HK-2 (cell line): Measurements from ENCODE around the gene RAB44.
"Not testable (repeated sequence)": the region's sequence is repeated elsewhere in the genome, so short reads cannot be mapped to it uniquely, and the experiment has no call there.

ENCODE experiments used
- DNase-seq: peaks from one replicate; pipeline ENCODE4 v3.0.0-alpha.2; 2018; ENCODE audit not compliant: unreplicated experiment

RAB44 gene

DNA sequence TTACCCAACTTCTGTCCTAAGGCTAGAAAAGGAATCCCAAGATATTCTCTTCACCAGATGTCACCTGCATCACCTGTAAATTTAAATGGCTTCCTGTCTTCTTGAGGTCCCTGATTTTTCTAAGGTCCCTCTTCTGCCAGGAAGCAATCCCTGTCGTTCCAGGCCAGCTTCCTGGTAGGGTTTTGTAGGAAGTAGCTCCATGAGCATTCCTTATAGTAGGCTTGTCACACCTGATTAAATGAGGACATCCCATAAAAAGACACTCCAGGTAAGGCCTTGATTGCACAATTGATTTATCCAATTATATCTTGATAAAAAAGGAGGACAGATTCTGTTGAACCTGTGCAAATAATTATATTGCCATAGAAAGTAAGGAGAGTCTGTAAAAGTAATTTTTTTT lies 8.7 kb downstream of the RAB44 start:
- DNase-seq: no peak

DNA sequence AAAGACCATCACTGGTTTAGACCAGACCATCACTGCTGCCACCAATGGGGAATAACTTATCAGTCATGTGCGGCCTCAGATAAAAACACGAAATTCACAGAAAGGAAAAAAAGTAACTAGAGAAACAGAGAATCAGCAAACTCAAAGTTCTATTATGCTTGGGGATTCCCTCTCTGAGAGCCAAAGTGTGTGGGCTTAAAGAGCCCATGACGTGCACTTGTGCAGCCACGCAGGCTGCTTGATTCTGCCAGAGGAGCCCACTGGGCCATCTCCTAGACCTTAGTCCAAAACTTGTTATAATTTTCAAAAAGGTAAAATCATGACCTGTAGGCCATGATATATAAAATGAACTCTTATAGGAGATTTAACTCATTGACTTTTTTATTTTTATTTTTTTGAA lies 15.2 kb downstream of the RAB44 start:
- no peak for DNase-seq

DNA sequence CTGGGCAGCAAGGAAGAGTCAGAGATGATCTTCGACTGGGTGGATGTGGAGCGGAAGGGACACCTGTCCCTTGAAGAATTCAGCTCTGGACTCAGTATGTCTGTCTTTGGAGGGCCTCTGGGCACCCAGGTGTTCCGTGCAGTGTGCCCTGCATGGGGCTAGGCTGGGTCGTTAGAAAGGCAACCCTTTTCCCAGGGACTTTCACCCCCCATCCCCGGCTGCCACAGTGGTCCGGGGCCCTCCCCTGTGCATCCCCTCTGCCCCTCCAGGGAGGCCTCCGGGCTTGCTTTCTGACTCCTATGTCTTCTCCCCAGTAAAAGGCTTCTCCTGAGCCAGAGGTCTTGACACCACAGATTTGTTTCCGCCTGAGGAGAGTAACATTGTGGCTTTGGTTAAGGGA lies 16.2 kb downstream of the RAB44 start:
- DNase-seq: no peak

DNA sequence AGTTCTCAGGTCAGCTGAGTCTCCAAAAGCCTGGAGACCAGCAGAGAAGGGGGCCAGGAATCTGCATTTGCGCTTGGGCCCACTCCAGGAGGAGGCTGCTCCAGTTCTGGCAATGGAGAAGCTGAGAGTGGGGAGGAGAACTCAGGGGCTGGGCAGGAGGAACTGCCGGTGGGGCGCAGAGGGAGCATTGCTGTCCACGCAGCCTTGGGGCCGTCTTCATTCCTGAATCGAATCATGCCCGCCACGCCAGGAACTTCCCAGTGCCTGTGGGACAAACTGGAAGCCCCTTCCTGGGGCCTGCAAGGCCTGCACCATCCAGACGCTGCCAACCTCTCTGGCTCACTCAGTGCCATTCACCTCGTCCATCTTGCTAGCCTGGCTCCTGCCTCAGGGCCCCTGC lies 16.9 kb downstream of the RAB44 start:
- no peak for DNase-seq

DNA sequence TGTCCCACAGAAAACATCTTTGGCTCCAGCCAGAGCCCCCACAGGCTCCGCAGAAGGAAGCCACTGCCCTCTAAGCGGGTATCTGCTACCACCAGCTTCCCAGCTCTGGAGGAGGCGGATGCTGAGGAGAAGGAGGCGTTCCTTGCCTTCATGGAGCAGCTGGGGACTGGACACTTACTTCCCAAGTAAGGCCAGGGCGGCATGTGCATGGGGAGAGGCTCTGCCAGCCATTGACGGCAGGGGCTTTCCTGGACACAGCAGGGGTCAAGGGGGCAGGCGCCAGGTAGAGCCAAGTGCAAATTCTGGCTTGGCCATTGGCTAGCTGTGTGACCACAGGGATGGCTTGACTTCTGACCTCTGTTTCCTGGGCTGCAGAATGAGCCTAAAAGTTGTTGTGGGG lies 17.8 kb downstream of the RAB44 start:
- DNase-seq: no peak

DNA sequence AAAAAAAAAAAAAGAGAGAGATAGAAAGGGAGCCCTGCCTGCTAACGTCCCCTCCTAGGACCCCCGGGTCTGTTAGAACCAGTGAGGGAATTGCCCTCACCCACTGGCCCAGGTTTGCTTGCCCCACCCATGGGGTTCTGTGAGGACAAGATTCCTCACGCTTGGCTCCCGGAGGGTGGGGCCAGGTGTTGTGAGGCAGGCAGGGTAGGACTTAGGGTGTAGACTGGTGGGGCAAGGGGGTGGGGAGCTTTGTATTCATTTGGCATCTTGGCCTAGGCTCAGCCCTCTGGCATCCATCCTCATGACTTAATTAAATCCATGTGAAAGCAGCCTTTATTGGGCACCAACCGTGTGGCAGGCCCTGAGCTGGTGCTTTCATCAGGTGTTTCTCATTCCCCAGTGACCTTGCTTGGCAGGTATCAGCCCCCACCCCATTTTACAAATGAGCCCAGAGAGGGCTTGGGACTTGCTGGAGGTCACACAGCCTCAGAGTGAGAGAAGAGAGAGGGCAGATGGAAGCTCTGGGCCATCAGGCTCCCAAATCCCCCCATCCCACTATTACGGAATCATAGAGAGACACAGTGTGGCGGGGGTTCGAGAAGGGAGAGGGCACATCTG lies 19.0 kb downstream of the RAB44 start:
- no peak for DNase-seq

DNA sequence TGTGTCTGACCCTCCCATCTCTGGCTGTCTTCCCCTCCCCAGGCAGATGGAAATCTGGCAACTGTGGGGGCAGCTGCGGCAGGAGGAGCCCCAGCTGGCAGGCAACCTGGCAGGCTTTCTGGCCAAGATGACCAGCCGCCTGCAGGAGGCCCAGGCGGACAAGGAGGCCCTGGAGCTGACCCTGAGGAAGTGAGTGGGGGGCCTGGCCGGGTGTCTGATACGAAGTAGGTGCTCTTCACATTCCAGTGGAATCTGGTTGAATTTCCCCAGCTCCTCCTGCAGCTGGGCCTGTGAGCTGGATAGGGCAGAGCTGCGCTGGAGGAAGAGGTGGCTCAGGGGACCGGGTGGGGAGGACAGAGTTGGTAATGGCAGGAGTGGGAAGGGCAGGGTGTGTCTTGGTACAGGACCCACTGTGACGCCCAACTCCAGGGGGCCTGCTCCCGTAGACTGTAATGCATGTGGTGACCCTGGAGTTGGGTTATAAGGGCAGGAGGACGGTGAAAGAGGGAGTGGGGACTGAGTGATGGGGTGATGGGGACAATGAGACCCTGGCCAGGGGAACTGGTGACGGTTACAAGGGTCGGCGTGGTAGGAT lies 19.7 kb downstream of the RAB44 start:
- DNase-seq: no peak

DNA sequence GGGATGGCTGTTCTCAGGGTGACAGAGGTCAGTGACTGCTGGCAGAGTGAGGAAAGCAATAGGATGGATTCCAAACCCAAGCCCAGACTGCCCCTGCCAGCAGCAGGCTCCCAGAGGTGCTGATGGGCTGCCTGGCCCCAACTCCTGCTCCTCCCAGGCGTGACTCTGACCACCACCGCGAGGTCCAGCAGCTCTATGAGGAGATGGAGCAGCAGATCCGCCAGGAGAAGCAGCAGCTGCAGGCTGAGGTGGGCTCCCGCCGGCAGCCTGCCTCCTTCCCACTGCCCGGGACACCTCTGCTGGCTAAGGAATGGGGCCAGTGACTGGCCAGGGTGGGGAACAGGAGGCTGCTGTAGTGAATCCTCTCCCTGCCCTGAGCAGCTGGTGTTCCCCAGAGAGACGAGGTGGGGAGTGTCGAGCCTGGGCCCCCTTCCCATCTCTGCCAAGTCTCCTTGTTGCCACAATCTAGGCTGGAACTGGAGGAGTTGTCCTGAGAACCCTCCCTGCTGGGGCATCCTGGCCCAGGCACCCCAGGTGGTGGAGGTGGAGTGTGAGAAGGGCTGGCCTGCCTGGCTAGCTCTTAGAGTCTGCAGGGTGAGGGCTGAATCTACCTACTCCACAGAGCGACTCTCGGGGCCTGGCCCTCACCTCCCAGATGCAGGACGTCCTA lies 20.4 kb downstream of the RAB44 start:
- no peak for DNase-seq

DNA sequence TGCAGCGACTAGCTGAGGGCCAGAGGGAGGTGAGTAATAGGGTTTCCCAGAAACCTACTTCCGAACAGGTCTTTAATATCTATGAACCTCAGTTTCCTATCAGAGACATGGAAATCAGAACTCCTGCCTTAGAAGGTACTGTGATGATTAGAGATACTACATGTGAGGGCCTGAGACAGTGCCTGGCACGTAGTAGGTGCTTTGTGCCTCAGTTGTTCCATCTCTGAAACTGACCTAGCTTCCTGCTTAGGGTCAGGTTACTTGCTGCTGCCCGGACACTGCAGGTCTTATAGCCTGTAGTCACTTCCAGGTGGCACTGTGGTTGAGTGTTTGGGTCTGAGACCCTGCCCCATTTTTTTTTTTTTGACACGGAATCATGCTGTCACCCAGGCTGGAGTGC lies 20.9 kb downstream of the RAB44 start:
- DNase-seq: no peak

DNA sequence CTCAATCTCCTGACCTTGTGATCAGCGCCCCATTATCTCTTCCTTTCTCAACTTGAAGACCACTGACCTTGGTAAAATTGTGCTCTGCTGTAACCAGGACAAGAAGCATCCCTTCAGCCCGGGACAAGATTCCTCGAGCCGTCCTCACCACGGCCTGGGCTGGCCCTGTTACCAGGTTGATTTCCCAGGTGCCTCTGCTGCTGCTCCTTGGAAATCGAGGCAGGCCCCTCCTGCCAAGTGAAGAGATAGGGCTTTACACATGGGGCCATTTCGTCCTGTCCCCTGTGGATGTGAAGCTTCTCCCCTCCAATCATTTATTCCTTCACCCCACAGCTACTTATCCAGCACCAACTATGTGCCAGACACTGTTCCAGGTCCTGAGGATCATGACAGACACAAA lies 21.5 kb downstream of the RAB44 start:
- no peak for DNase-seq

DNA sequence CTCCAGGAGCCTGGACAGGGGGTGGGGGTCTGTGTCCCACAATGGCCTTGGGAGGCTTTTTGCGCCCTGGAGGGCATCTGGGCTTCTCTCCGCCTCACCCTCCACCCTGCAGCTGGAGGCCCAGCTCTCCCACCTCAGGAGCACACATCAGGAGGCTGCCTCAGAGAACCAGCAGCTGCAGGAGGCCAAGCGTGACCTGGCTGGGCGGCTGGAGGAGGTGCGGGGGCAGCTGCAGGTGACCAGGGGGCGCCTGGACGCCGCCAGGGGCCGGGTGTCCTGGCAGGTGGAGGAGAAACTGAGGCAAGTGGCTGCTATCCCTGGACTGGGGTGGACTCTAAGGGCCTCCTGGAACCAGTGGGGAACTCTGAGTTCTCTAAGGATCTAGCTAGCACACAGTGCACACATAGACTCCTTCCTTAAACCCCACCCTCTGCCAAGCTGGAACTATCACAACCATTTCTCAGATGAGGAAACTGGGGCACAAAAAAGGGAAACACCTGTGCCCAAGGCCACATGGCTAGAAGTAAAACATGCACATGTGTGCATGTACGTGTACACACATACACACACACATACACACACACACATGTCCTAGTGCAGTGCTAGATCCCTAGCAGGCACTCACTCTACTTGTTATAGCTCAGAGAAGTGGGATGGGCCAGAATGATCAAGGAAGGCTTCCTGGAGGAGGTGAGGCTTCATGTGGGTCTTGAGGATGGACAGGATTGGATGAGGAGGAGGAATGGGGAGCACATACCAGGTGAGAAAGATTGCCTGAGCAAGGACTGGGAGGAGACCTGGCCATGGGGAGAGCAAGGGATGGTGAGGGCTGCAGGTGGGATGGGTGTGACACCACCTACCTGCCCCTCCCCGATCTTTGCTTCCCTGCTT lies 22.9 kb downstream of the RAB44 start:
- DNase-seq: no peak

DNA sequence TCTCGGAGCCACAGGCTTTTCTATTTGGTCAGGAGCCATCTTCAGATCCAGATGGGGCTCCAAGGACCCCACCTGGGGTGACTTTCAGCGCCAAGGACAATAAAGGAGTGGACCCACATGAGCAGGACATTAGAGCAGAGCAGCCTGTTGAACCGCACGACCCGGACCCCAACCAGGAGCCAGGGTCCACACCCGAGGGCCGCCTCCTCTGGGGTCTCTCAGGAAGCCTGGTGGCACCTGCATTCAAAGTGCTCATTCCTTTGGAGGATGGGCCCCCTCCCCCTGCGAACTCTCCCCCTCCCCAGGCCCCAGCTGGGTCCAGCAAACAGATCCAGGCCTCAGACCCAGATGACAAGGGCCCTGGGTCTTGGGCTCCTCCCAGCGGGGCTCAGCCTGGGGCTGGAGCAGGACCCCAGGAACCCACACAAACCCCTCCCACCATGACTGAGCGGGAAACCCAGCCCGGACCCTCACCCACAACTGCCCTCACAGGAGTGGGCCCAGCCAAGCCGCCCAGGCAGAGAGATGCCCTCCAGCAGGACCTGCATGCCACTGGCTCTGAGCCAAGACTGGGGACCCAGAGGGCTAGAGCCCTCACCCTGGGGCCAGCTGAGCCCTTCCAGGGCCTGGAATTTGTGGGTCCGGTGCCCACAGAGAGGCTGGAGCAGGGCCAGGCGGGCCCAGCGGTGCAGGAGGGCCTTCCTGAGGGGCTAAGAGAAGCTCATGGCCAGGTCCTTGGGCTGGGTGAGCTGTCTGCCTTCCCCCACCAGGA lies 23.9 kb downstream of the RAB44 start:
- no peak for DNase-seq

DNA sequence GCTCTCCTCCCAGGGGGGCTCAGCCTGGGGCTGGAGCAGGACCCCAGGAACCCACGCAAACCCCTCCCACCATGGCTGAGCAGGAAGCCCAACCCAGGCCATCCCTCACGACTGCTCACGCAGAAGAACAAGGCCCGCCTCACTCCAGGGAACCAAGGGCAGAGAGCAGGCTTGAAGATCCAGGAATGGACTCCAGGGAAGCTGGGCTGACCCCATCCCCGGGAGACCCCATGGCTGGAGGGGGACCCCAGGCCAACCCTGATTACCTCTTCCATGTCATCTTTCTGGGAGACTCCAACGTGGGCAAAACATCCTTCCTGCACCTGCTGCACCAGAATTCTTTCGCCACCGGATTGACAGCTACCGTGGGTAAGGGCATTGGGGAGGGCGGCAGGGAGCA lies 24.7 kb downstream of the RAB44 start:
- DNase-seq: no peak

DNA sequence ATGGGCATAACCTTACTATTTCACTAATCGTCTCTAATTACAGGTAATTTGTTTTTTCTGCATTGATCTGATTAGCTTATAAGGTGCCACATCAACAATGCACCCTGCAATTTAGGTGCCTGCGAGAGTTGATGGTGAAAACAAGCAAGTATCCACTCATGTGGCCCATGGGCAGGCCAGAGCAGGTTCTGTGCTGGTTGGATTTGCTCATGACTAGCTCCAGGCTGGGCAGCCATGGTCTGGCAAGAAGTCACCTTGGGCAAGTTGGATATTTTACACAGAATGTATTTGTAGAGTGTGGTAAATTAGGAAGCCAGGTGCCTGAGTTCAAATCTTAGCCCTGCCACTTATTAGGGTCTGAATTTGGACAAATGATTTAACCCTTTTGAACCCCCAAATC lies 25.3 kb downstream of the RAB44 start:
- no peak for DNase-seq

DNA sequence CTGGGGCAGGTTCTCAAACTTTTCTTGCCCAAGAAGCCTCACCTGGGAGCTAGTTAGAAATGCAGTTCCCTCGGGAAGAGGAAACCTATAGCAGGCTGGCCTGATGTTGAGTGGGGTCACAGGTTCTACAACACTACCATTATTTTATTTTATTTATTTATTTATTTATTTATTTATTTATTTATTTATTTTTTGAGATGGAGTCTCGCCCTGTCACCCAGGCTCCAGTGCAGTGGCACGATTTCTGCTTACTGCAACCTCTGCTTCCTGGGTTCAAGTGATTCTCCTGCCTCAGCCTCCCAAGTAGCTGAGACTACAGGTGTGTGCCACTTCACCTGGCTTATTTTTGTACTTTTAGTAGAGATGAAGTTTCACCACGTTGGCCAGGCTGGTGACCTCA lies 26.4 kb downstream of the RAB44 start:
- DNase-seq: not testable (repeated sequence)

DNA sequence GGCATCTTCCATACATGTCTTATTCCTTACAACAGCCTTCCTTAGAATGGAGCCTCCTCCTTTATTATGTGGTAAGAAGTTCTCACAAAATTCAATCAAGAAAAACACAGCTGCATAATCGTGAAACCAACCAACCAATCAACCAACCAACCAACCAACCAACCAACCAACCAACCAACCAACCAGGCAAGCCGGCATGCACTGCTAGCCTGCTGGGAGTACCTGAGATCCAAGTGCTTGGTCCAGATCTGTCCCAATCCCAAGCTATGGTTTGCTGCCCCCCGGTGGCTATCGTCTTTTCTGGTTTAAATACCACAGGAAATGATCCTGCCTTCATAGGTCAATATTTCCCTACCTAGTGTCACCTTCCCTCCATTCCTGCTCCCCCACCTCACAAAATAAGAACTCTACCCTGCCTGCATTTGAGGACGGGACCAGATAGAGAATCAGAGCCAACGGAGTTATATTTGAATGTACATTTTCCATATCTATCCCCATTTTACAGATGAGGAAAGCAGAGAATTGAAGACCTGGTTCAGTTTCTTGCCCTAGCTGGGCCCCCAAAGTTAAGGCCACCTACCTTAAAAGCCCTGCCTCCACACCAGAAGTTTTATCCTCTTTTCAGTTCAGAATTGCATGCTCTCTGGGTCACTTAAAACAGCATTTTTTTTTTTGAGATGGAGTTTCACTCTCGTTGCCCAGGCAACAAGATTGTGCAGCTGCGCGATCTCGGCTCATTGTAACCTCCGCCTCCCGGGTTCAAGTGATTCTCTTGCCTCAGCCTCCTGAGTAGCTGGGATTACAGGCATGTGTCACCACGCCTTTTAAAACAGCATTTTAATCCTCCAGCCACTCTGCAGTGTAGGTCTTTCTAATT lies 27.1 kb downstream of the RAB44 start:
- DNase-seq: peak; percentile 61

DNA sequence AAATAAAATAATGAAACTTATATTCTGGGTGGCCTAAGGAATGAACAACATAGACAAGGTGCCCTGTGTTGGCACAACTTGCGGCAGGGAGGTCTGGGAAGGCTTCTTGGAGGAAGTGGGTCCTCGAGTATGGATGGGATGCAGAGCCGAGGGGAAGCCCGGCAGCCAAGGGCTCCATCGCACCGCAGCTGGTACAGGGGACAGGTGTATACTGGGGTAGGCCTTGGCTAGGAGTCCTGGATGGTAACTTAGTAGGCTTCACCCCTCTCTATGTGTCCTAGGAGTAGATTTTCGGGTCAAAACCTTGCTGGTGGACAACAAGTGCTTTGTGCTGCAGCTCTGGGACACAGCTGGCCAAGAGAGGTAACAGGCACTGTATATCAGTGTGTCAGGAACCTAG lies 28.0 kb downstream of the RAB44 start:
- no peak for DNase-seq

DNA sequence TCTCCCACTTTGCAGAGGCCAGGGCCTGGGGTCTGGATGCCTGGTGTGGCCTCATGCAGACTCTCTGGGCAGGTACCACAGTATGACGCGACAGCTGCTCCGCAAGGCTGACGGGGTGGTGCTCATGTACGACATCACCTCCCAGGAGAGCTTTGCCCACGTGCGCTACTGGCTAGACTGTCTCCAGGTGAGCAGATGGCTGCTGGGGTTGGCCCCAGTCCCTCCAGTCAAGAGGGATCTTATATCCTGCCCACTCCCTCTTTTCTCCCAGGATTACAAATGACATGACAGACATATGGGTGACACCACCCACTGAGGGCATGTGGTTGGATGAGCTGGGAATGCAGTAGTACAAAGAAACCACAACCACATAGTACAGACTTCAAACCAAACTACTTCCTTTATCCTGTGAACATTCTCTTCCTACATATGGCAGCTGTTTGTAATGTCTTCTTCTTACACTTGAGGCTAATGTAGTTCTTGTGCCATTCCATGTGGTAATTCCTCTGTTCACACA lies 29.9 kb downstream of the RAB44 start:
- peak; percentile 11 for DNase-seq

DNA sequence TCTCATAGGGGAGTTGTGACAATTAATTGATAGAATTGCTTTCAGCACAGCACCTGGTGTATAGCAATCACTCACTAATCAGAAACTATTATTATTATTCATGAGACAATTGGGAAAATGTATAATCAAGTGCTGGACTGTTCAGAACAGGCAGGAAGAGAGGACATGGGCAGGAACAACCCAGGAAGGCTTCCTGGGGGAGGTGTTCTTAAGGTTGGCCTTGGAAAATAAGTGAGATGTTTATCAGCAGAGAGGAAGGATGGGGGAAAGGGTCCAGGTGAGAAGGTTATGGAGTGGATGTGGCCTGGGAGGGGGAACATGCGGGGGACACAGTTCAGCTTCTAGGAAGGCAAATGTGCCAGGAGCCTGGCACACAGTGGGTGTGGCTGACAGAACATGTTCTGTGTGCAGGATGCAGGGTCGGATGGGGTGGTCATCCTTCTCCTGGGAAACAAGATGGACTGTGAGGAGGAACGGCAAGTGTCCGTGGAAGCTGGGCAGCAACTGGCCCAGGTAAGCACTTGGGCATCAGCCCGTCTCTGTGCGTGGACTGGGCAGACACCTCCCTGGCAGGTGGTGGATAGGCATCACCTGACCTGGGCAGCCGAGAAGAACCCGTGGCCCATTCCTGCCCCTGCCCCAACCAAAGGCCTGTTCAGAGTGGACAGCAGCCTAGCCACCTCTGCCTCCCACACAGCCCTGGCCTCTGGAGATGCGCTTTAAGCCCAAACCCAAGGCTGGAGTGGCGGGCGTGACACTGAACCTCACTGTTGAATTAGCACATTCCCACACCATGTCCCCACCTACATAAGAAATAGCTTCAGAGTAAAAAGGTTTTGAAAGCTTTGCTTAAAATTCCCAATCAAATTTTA lies 30.9 kb downstream of the RAB44 start:
- no peak for DNase-seq

DNA sequence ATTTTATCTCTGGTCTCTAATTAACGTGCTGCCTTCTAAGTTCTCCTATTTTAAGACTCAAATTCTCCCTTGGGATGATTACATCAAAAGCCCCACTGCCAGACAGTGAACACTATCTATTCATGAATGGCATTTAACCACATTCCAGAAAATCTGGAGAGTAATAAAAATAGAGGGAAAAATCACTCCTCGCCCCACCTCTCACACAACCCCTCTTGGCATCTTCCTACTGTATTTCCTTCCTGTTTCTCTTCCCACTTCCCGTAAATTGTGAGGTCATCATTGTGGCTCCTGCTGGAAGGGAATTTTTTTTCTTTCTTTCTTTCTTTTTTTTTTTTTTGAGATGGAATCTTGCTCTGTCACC lies 31.5 kb downstream of the RAB44 start:
- DNase-seq: no peak
